ENCODE measurements around the gene RTL10.

GRCh38 chr22:19822301-19823117 lies 32.2 kb downstream of the RTL10 start:
- TF ChIP-seq CTCF (IDR thresholded peaks at IDR 0.05; ENCODE audit: low read length) (no peak), EZH2phosphoT487 (IDR thresholded peaks at IDR 0.05; ENCODE audit: low read length) (no peak), EZH2 (optimal IDR thresholded peaks at IDR 0.05; ENCODE audit: low read depth, low read length) (no peak)

Data from MM.1S (cell line).